Cerebellar cortex (tissue), 1 donor: Measurements from ENCODE around the gene IFT57.

Source experiments
- DNase-seq: peaks from one replicate; pipeline ENCODE4 v3.0.0-alpha.2; 2015; ENCODE audit warnings: low spot score

The IFT57 gene

GRCh38 chr3:108125153-108125543 is 97.1 kb downstream of the IFT57 start:
- no peak for DNase-seq

GRCh38 chr3:108124337-108125152 is 97.7 kb downstream of the IFT57 start:
- DNase-seq = no peak

GRCh38 chr3:108123326-108123725 is 98.9 kb downstream of the IFT57 start:
- DNase-seq = no peak

- DNase-seq = no peak
Measured at GRCh38 chr3:108122276-108122675, 99.9 kb downstream of the IFT57 start.

GRCh38 chr3:108119398-108120104 is 102.7 kb downstream of the IFT57 start:
- no peak for DNase-seq

- DNase-seq = no peak
Measured at GRCh38 chr3:108118038-108118768, 104.0 kb downstream of the IFT57 start.

- DNase-seq = peak; percentile 21
Measured at GRCh38 chr3:108117241-108117775, 104.9 kb downstream of the IFT57 start.

GRCh38 chr3:108114423-108115065 is 107.7 kb downstream of the IFT57 start:
- no peak for DNase-seq

GRCh38 chr3:108113975-108114374 is 108.2 kb downstream of the IFT57 start:
- DNase-seq = no peak

- no peak for DNase-seq
Measured at GRCh38 chr3:108110934-108111333, 111.3 kb downstream of the IFT57 start.
